ENCODE data around the gene DNAH6. TPM values are rescaled to one million over a fixed set of nuclear protein-coding genes. Genes with fewer than 3 reads are reported as not detected.

The DNAH6 gene
- total RNA-seq, 1 donor from 2014 or later: 6.3 TPM

DNA sequence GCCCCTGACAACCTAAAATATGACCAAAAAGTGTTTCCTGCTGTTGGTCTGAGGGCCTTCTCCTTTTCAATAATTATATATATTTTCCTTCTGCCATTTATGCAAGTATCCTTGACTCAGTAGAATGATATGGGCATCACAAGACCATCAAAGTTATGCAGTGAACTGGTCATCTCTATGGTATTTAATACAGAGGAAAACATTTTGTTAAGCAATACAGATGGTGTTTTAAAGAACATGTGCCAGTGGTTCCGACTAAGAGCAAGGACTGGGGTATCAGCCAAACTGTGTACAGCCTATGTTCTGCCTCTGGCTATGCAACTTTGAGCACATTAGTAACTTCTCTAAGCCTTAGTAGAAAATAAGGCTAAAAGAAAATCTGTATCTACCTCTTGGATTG is 185.6 kb downstream of the DNAH6 start:
- no peak for DNase-seq
- intact Hi-C loops (cut with DNase I): no loop called here

DNA sequence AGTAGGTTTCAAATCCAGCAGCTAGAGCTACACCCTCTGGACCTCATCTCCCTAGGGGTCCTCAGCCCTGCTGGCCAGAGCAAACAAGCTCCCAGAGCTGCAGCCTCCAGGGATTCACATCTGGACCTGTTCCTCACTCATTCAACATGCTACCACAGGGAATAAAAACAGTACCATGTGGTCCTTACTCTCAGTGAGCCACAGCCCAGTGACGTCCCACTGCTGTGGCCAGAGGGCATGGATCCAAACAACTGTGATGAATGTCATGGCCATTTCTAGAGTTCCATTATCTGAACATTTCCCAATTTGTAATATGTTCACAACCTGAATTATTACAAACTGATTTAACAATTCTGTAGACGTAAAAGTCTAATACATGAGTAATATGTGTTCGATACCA is 186.6 kb downstream of the DNAH6 start:
- H3K4me3 ChIP-seq: no peak overlapping the region
- H3K36me3 ChIP-seq: no peaks in the 10 kb centered on the region
- peaks cover 5% of the 10 kb centered on the region for H3K4me1 ChIP-seq
- TF ChIP-seq, protein P1, sequence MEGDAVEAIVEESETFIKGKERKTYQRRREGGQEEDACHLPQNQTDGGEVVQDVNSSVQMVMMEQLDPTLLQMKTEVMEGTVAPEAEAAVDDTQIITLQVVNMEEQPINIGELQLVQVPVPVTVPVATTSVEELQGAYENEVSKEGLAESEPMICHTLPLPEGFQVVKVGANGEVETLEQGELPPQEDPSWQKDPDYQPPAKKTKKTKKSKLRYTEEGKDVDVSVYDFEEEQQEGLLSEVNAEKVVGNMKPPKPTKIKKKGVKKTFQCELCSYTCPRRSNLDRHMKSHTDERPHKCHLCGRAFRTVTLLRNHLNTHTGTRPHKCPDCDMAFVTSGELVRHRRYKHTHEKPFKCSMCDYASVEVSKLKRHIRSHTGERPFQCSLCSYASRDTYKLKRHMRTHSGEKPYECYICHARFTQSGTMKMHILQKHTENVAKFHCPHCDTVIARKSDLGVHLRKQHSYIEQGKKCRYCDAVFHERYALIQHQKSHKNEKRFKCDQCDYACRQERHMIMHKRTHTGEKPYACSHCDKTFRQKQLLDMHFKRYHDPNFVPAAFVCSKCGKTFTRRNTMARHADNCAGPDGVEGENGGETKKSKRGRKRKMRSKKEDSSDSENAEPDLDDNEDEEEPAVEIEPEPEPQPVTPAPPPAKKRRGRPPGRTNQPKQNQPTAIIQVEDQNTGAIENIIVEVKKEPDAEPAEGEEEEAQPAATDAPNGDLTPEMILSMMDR (IDR thresholded peaks at IDR 0.05): no peak
- no peak overlapping the region for H3K27ac ChIP-seq
- H3K27me3 ChIP-seq (ENCODE audit: low read depth): no peaks in the 10 kb centered on the region
- H3K9me3 ChIP-seq: no peaks in the 10 kb centered on the region
- intact Hi-C loops (cut with DNase I): no loop called here
- ATAC-seq (no peak), DNase-seq (no peak)

More for the DNA sequence above, 185.6 kb downstream of the DNAH6 start:
- H3K9me3 ChIP-seq: no peaks in the 10 kb centered on the region
- no peaks in the 10 kb centered on the region for H3K36me3 ChIP-seq
- peaks cover 5% of the 10 kb centered on the region for H3K4me1 ChIP-seq
- TF ChIP-seq, protein P1 (IDR thresholded peaks at IDR 0.05): no peak
- no peaks in the 10 kb centered on the region for H3K27me3 ChIP-seq (ENCODE audit: low read depth)
- ATAC-seq: no peak
- H3K4me3 ChIP-seq: no peak overlapping the region
- no peak overlapping the region for H3K27ac ChIP-seq

DNA sequence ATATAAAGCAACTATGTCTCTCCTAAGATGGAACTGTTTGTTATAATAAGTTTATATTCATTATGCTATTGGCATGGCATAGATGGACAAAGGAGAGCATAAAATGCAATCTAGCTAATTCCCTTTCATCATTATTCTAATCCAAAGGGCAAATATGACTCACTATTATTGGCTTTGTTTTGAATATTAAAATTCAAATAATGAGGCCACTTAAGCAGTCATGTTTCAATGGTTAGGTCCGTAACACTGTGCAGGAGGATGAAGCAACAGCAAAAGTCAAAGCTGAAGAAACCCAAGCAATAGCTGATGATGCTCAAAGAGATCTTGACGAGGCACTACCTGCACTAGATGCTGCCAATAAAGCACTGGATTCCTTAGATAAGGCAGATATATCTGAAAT is 187.5 kb downstream of the DNAH6 start:
- Histone ChIP-seq H3K4me1 (peaks cover 5% of the 10 kb centered on the region), H3K36me3 (no peaks in the 10 kb centered on the region), H3K4me3 (no peak overlapping the region), H3K27ac (no peak overlapping the region), H3K27me3 (ENCODE audit: low read depth) (no peaks in the 10 kb centered on the region), H3K9me3 (no peaks in the 10 kb centered on the region)
- ATAC-seq (no peak), DNase-seq (no peak)
- TF ChIP-seq, protein P1 (IDR thresholded peaks at IDR 0.05): no peak
- intact Hi-C loops (cut with DNase I): no loop called here

DNA sequence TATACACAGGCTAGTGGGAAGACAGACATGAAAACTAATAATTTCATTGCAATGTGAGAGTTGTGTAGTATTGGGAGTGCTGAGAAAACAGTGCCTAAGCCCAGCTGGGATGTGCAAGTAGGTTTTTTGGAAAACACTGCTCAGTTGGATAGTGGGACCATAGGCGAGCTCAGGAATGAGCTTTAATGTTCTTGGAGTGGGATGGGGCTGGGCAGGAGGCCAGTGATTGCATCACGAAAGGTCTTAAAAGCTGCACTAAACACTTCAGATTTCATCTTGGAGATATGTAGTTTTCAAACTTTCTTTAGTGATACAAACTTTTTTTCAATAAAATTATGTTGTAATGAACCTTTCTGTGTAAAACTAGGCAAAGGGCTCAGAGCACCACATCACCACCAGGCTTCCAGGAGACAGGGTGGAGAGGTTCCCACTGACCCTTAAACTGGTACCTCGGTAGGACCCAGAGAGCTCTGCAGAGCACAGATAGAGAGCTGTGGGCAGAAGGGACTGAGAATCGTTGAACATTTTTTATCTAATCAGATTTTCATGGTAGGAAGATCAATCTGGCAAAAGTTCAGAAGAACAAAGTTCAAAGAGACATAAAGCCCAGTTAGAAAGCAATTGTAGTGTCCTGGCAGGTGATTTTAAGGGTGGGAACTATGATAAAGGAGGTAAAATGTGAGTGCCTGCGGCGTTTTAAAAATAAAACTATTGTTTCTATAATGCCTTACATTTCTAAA is 188.4 kb downstream of the DNAH6 start:
- no peaks in the 10 kb centered on the region for H3K36me3 ChIP-seq
- intact Hi-C loops (cut with DNase I): no loop called here
- H3K4me1 ChIP-seq: peaks cover 5% of the 10 kb centered on the region
- H3K27me3 ChIP-seq (ENCODE audit: low read depth): no peaks in the 10 kb centered on the region
- TF ChIP-seq, protein P1 (IDR thresholded peaks at IDR 0.05): no peak
- no peaks in the 10 kb centered on the region for H3K9me3 ChIP-seq
- DNase-seq (peak; percentile 55), ATAC-seq (peak in 1 of 2 donors; percentile 36)
- no peak overlapping the region for H3K4me3 ChIP-seq
- H3K27ac ChIP-seq: no peak overlapping the region

DNA sequence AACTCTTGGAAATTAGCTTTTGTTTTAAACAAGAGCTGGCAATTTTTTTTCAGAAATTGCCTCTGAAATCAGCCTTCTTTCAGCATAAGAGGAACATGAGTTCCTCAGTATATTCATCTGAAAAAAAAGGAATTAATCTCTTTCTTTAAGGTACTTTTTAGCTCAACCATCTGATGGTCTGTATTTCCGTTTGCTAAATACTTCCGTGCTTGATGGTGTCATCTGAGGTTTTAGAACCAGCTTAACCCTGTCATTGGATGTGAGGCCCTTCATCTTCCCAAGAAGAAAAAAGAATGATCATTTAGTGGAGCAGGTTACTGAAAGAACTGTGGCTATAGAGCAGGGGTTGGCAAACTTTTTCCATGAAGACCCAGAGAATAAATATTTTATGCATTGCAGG is 189.6 kb downstream of the DNAH6 start:
- ATAC-seq (no peak), DNase-seq (no peak)
- TF ChIP-seq, protein P1 (IDR thresholded peaks at IDR 0.05): no peak
- Histone ChIP-seq H3K4me1 (peaks cover 5% of the 10 kb centered on the region), H3K36me3 (no peaks in the 10 kb centered on the region), H3K27me3 (ENCODE audit: low read depth) (no peaks in the 10 kb centered on the region), H3K27ac (no peak overlapping the region), H3K4me3 (no peak overlapping the region), H3K9me3 (no peaks in the 10 kb centered on the region)
- intact Hi-C loops (cut with DNase I): no loop called here

Data from lower lobe of right lung (tissue), 2 donors.